Endothelial cell of hepatic sinusoid (primary cell): Measurements from ENCODE around the gene SAE1.

Source experiments
- in situ Hi-C: cut with HindIII; loops from 2 replicates; pipeline ENCODE4 v1.10.0; 2017; ENCODE audit warnings: low sequenced_read_pairs

SAE1 gene

DNA sequence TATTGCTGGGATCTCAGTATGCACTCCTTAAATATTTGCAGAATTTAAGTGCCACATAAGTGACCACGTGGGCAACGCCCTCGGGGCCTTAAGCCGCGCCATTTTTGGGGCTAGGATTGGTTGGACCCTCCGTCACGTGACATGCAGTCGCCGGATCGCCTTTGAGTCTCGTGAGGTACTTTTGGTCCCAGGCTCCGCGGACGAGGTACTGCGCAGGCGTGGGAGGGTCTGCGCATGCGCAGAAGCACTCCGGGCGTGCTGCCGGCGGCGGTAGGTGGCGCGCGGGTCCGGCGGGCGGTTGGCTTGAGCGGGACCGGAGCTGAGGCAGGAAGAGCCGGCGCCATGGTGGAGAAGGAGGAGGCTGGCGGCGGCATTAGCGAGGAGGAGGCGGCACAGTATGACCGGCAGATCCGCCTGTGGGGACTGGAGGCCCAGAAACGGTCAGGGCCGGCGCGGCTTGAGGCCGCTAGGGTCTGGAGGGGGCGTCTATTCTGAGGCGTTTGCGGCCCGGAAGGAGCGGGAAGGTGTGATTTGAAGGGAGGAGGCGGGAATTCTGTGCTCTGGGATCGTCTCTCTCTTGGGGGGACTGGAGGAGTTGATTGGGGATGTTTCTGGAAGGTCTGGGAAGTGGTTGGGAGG lies at the start of gene SAE1:
Gene SAE1 (plus strand): TSS at position 247 of the 639 bp plus-strand sequence. CDS start 96 bp downstream, at position 343.
- in situ Hi-C loops: no loop called here

DNA sequence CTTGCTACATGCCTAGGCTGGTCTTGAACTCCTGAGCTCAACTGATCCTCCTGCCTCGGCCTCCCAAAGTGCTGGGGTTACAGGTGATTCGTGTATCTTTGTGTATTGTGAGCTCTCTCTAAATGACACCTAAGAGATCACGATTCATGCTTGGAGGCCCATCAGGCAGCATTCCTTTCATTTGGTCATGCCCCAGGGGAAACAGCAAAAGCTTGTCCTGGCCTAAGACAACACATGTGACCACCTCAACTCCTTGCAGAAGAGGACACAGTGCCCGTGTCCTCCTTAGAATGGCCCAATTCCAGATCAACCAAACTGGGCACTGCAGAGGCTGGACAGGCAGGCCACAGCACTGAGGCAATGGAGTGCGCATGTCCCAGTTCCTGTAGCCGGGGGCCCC lies 49.5 kb upstream of the SAE1 start:
- in situ Hi-C loops: loop anchor here (5.0 kb wide), 1 partner anchor 59 kb away; no protein-coding TSS in a partner anchor

DNA sequence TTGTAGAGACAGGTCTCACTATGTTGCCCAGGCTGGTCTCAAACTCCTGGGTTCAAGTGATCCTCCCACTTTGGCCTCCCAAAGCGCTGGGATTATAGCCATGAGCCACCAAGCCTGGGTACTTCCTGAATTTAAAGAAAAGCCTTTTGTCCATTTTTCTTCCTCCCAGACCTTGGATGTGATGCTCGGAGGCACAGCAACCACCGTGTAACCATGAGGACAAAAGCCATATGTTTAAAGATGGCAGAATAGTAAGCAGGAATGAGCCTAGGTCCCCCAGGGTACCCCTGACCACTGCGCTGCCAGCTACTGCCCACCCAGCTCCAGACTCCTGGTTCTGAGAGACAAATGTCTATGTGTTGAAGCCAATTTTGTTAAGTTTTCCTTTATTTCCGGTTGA lies 48.1 kb upstream of the SAE1 start:
- in situ Hi-C loops: loop anchor here (5.0 kb wide), 1 partner anchor 60 kb away; no protein-coding TSS in a partner anchor

DNA sequence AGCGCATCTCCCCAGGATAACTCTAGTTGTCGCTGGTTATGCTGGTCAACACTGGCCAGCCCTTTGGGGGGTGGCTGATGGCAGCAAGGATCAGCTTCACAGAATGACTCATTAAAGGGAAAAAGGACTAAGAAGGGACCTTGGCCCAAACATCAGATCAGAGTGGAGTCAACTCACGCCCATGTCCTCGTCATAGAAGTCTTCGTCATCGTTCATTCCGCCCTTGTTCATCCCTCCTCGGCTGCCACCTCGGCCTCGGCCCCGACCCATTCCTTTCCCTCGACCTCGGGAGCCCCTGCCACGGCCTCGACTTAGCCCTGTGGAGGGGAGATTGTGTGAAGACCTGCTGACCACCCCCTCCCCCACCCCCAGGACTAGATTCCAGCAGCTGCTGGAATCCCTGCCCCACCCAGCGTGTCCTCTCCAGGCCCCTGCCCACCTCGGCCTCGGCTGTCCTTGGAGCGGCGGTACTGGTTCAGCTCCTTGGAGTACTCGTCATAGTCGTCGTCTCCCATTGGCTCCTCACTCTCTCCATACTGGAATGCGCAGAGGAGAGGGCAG lies 45.7 kb upstream of the SAE1 start:
- in situ Hi-C loops: loop anchor here (5.0 kb wide), 1 partner anchor 63 kb away; no protein-coding TSS in a partner anchor

DNA sequence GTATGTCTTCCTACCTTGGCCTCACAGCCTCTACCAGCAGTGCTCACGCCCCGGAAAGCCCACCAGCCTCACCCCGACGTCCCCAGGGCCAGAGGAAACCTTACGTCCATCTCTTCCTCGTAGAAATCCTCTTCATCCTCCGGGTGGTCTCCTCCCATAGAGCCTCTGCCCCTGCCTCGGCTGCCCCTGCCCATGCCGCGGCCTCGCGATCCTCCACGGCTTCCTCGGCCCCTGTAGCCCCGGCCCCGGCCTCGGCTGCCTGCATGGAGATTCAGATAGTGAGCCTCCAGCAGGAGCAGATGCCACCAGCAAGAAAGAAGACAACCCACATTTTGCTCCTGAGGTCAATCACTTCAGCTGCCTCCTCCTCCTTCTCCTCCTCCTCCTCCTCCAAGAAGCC lies 44.4 kb upstream of the SAE1 start:
- in situ Hi-C loops: no loop called here

DNA sequence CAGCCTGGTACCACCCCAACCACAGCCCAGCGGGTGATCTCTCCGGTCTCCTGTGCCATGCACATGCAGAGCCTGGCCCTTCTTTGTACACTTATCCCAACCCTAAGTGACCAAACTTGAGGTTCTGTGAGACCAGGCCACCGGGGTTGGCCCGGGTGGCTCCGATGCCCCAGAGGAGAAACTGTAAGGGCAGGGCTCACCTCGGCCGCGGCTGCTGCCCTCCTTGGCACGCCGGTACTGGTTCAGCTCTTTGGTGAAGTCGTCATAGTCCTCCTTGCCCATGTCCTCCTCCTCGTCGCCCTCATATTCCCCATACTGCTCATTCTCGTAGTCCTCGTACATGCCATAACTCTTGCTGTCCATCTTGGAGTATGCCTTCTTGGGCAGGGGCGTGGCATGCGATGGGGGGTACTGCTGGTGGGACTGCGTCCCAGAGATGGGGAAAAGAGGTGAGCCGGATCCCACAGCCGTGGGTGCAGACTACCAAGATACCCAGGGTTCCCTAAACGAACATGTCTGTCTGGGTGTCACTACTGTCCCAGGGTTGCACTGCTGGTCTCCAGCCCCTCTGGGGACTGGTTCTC lies 40.8 kb upstream of the SAE1 start:
- in situ Hi-C loops: no loop called here

DNA sequence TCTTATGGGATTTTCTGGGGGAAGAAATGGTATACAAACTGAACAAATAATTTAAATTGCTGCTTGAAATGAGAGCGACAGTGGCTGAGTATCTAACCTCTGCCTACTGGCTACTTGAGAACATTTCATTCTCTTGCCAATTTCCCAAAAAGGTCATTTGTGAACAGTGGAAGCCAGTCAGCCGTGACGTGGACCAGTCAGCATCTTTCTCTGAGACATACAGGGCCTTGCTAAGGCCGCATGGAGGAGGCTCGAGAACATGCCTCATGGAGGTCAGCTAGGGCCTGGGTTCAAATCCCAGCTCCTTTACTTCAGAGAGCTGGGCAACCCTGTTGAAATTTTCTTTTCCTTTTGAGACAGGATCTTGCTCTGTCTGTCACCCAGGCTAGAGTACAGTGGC lies 37.4 kb upstream of the SAE1 start:
- in situ Hi-C loops: no loop called here

DNA sequence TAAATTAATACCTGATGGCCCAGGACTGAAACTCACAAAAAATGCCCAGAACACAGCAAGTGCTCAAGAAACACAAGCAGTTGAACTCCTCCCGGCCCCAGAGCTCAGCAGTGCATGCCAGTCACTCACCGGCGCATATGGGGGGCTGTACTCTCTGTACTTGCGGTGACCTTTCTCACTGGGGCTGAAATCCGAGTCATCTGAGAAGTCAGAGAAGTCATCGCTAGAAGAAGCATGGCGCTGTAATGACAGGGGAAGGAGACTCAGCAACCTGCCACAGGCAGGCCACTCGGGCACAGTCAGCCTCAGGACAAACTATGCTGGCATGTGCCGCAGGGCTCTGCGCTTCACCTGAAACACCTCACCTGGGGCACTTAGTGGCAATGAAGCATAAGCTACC lies 36.8 kb upstream of the SAE1 start:
- in situ Hi-C loops: no loop called here

DNA sequence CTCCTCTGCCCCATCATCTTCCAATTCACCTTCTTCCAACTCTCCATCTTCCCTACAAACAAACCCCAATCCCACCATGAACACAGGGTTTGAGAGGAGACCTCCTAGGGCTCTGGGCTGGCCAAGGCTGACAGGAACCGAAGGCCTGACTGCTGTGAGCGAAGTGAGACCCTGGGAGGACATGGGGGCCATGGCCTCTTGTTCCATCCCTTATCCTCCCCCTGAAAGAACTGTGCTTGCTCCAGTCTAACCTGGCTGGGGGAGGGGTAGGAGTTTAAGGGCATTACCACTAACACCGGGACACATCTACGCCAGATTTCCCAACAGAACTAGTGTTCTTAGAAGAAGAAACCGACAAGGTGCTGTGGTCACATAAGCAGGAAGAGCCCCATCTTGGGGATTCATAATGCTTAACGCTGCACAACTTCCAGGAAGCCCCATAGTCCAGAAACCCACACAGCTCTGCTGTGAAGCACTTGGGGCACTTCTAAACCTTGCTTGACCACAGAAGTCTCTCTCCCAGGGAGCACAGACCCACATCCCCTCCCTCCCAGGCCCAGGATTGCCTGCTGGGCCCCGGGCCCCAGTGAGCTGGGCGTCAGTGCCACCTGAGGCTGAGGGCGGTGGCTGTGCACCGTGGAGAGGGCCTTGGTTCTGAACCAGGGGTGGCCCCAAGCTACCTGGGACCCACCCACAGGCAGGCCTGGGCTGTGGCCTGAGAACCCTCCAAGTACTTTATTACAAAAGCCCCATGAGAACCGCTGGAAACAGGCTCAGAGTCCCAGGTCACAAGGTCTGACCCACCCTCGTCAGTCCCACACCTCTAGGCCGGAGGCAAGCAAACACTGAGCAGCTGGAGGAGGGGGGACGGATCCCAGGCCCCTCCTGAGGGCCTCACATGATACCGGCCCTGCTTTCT lies 35.8 kb upstream of the SAE1 start:
- in situ Hi-C loops: no loop called here

DNA sequence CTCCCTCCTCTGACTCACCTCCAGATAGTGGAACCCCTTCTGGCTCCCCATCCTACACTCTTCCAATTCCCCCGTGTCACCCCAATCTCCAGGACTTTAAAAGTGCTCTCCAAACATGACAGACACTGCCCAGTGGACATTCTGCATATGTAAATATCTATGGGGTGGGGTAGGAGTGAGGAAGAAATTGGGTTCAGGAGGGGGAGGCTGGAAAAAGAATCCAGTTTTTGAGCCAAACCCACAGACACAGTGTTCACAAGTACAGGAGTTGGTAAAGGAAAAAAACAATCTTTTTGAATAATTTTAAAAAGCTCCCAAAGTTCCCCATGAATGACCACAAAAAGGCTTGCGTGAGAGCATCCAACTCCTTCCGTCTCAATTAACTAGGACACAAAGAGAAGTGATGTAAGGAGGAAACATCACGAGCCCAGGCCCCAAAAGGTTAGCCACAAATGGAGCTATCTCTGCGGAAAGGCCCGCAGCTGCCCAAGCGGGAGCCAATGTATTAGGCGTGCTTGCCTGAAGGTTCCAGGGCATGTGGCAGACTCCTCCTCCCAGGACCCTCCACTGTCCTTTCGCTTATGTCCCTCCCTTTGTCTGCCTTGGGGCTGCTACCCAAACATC lies 35.0 kb upstream of the SAE1 start:
- in situ Hi-C loops: no loop called here

DNA sequence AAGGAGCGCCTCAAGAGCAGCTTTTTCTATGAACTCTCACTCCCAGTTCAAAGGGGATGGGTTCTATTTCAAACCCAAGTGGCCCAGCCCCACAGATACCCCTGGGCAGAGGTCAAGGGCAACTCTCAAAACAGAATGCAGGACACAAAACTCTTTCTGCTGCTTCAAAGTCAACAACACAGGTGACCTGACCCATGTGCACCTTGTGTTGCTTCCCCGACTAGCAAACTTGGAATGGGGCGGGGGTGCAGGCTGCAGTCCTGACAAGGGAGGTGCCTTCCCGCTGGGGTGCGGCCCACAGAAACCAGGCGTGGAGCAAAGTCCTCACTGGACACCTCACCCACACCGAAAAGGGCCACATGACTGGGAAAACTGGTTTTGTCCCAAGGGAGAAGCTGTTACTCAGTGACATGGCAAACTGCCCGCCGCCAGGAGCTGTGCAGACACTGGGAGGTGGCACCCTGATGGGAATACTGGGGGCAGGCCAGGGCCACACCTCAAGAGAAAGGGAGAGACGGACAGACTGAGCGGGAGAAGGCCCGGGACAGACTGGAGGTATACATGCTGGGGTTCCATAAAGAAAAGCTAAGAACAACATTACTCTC lies 34.4 kb upstream of the SAE1 start:
- in situ Hi-C loops: no loop called here

DNA sequence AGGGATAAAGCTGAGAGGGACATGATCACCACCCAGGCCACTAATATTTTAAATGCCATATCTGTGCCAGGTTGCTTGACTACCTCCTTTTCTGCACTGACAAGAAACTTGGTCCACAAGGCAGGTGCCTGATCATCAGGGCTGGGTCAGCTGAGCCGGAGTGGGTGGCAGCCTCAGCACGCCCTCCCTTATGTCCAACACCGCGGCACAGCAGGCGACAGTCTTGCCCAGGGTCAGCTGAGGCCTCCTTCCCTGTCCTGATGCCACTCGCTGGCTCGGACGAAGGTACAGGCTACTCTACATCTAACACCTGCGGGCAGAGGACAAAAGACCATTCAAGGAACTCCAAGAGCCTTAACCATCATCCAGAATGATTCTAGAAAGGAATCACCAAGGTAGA lies 33.9 kb upstream of the SAE1 start:
- in situ Hi-C loops: no loop called here

DNA sequence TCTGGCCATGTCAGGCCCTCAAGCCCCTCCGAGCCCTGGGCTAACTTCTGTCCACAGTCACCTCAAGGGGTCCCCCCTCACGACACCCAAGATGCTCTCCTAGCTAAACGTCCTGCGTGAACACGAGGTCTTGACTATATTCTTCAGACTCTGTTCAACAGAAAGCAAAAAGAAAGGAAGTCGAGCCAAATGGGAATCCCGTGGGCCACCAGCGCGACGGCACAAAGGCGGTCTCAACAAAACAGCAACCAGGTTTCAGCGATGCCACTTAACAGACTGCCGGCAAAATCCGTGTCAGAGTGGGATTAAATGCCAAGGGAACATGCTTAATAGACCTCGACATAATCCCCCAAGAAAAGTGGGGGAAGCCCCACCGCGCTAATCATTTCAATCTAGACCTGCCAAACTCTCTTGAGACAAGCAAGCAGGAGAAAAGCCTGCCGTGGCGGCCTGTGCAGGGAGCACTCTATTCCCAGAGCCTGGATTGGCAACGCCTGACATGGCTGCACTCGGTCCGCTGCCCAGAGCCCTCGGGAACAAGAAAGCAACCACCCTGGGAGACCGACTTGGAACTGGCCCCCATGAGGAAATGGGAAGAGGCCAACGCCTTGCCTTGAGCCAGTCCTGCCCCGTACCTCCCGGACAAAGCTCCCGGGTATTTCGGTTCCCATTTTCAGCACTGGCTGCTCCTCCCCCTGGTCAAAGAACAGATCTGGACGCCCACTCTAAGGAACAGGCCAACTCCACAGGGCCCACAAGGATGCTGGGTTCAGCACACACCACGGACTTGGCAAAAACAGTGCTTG lies 33.0 kb upstream of the SAE1 start:
- in situ Hi-C loops: no loop called here

DNA sequence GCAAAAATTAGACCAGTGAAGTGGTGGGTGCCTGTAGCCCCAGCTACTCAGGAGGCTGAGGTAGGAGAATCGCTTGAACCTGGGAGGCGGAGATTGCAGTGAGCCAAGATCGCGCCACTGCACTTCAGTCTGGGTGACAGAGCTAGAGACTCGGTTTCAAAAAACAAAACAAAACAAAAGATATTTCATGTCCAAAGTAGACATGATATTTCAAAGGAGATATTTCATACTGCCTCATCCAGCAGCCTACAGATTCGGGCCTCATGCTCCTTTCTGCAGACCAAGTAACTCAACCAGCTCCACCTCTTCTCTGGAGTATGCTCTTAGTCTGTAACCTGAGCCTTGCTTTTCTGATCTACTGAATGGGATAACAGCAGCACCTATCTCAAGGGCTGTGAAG lies 32.0 kb upstream of the SAE1 start:
- in situ Hi-C loops: no loop called here

DNA sequence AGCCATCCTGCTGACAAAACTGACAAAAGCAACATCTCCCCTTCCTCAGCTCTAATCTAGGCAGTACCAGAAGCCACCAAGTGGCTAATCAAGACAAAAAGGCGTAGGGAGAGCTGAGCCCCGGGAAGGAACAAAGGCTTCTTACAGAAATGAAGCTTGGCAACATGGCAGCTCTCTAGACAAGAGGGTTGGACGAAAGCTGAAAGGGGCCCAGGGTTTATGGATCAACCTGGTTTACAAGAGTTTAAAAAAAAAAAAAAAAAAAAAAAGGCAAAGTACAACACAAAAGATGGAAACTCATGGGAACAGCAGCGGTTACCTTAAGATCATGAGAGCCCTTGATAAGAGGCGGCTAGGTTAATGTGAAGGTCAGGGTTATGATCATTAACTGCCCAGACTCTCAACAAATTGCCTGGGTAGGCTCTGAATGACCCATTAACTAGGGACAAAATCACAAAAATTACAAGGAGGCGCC lies 31.0 kb upstream of the SAE1 start:
- in situ Hi-C loops: loop anchor here (5.0 kb wide), 2 partner anchors 57 to 68 kb away; no protein-coding TSS in a partner anchor

DNA sequence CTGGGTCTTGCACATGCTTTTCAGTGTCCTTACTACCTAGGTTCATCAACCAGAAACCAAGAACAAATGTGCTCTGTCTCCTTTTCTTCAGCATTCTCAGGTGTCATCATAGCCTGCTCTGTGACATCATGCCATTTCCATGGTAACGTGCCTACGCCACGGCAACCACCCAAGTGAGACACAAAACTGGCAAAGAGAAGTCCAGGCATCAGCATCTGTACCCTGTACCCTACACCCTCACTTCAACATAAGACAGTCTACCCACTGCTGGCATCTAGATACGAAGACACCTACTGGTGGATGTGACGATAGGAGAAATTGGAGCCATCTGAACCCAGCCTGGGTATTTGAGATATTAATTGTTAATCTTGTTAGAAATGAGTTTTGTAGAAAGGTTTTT lies 30.3 kb upstream of the SAE1 start:
- in situ Hi-C loops: loop anchor here (5.0 kb wide), 2 partner anchors 58 to 67 kb away; no protein-coding TSS in a partner anchor

DNA sequence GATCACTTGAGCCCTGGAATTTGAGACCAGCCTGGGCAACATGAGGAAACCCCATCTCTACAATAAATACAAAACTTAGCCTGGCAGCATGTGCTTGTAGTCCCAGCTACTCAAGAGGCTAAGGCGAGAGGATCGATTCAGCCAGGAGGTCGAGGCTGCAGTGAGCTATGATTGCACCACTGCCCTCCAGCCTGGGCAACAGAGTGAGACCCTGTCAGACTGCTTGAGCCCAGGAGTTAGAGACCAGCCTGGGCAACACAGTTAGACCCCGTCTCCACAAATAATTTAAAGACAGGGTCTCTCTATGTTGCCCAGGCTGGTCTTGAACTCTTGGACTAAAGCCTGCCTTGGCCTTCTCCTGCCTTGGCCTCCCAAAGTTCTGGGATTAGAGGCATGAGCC lies 29.5 kb upstream of the SAE1 start:
- in situ Hi-C loops: loop anchor here (5.0 kb wide), 2 partner anchors 59 to 66 kb away; no protein-coding TSS in a partner anchor

DNA sequence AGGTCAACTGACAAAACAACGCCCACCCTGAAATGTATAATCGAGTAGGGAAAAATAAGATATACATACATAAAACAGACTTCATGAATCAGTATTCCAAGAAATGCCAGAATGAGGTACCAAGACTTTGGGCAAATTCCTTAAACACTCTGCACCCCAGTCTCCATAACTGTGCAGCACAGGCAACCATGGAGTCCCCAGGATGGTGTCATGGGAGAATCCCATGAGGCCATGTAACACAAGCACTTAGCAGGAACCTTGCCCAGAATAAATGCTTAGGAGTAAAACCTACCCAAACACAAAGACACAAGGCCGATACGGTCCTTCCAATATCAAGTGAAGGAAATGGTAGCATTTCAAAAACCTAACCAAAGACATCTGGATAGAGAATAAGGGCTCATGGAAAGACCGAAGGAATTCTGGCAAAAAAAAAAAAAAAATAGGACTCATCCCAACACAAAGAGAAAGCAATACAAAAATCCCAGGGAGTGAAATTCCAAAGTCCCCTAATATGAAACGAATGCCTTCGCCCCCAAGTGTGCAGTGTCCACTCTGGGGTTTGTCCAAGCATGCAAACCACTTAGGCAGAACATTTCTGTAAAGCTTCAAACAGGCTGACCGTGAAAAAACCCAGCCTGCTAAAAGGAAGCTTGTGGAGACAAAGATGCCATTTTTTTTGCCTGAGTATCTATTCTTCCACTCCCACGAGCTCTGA lies 28.1 kb upstream of the SAE1 start:
- in situ Hi-C loops: loop anchor here (5.0 kb wide), 2 partner anchors 60 to 65 kb away; no protein-coding TSS in a partner anchor

DNA sequence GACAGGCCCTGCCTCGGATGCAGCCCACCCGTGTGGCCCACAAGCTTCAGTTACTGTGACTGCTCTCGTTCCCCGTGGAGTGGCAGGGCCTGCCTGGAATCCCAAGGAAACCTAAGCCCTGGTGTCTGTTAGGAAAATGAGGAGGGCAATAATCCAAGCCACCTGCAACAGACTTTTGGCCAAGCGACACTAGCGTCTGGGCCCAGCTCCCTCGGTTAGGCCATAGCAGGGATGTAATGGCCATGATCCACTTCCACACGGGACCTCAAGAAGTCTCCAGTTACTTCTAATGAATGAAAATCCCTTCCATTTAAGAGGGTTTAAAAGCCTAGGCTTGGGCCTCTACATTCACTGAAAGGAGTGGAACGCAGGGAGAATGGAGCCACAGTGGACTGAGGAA lies 26.0 kb upstream of the SAE1 start:
- in situ Hi-C loops: loop anchor here (5.0 kb wide), 2 partner anchors 62 to 63 kb away; no protein-coding TSS in a partner anchor
